Nephron progenitor cell (in vitro differentiated cells): ENCODE results near the gene ETAA1.

Source experiments
- DNase-seq: peaks from one replicate; pipeline ENCODE4 v3.0.0; 2021
- H3K27ac Mint-ChIP-seq: 2 replicates; pipeline ENCODE4 v1.8.0; 2021; ENCODE audit warnings: mild to moderate bottlenecking, moderate library complexity, mixed read lengths
- H3K27me3 Mint-ChIP-seq: 2 replicates; pipeline ENCODE4 v1.8.0; 2021; ENCODE audit warnings: mild to moderate bottlenecking, low read depth, mixed read lengths; ENCODE audit not compliant: poor library complexity
- H3K36me3 Mint-ChIP-seq: 2 replicates; pipeline ENCODE4 v1.8.0; 2021; ENCODE audit warnings: low read depth, mixed read lengths
- H3K4me1 Mint-ChIP-seq: 2 replicates; pipeline ENCODE4 v1.8.0; 2021; ENCODE audit warnings: mixed read lengths
- H3K4me3 Mint-ChIP-seq: 2 replicates; pipeline ENCODE4 v1.8.0; 2021; ENCODE audit warnings: mild to moderate bottlenecking, moderate library complexity, mixed read lengths
- H3K9me3 Mint-ChIP-seq: 2 replicates; pipeline ENCODE4 v1.8.0; 2021; ENCODE audit warnings: mild to moderate bottlenecking, moderate library complexity, mixed read lengths
- TF ChIP-seq, protein P1 (sequence below): fragments of 200-600 bp; sonication (generic); IDR thresholded peaks from 2 replicates; pipeline ENCODE4 v1.5.0; 2021; ENCODE audit warnings: antibody characterized with exemption

Gene ETAA1

GRCh38 chr2:67393237-67393636, 3.9 kb upstream of the ETAA1 start:
- Mint-ChIP-seq H3K27me3 (peaks cover 3% of the 10 kb centered on the region), H3K4me3 (no peak overlapping the region), H3K9me3 (no peaks in the 10 kb centered on the region), H3K4me1 (peaks cover 11% of the 10 kb centered on the region), H3K36me3 (no peaks in the 10 kb centered on the region), H3K27ac (no peak overlapping the region)
- no peak for DNase-seq
- TF ChIP-seq, protein P1, sequence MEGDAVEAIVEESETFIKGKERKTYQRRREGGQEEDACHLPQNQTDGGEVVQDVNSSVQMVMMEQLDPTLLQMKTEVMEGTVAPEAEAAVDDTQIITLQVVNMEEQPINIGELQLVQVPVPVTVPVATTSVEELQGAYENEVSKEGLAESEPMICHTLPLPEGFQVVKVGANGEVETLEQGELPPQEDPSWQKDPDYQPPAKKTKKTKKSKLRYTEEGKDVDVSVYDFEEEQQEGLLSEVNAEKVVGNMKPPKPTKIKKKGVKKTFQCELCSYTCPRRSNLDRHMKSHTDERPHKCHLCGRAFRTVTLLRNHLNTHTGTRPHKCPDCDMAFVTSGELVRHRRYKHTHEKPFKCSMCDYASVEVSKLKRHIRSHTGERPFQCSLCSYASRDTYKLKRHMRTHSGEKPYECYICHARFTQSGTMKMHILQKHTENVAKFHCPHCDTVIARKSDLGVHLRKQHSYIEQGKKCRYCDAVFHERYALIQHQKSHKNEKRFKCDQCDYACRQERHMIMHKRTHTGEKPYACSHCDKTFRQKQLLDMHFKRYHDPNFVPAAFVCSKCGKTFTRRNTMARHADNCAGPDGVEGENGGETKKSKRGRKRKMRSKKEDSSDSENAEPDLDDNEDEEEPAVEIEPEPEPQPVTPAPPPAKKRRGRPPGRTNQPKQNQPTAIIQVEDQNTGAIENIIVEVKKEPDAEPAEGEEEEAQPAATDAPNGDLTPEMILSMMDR, result no peak

DNA sequence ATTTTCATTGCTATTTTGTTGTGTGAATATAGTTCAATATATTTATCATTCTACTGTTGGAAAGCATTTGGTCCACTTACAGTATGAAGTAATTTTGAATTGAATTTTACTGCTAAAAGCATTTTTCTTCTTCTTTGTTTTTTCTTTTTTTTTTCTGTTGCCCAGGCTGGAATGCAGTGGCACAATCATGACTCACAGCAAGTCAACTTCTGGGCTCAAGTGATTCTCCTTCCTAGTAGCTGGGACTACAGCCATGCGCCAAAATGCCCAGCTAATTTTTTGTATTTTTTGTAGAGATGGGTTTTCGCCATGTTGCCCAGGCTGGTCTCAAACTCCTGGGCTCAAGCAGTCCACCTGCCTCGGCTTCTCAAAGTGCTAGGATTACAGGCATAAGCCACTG, 2.4 kb upstream of the ETAA1 start:
- no peak for DNase-seq
- TF ChIP-seq, protein P1, result no peak
- peaks cover 21% of the 10 kb centered on the region for H3K4me1 Mint-ChIP-seq
- H3K4me3 Mint-ChIP-seq, result no peak overlapping the region
- H3K36me3 Mint-ChIP-seq, result peaks cover 1% of the 10 kb centered on the region
- H3K27ac Mint-ChIP-seq, result no peak overlapping the region
- H3K9me3 Mint-ChIP-seq, result no peaks in the 10 kb centered on the region
- peaks cover 3% of the 10 kb centered on the region for H3K27me3 Mint-ChIP-seq

- H3K4me1 Mint-ChIP-seq, result peaks cover 33% of the 10 kb centered on the region
- no peak for DNase-seq
- TF ChIP-seq, protein P1, result no peak
- no peak overlapping the region for H3K27ac Mint-ChIP-seq
- peaks cover 24% of the 10 kb centered on the region for H3K36me3 Mint-ChIP-seq
- peak overlapping the region; percentile 99 for H3K4me3 Mint-ChIP-seq
- no peaks in the 10 kb centered on the region for H3K9me3 Mint-ChIP-seq
- no peaks in the 10 kb centered on the region for H3K27me3 Mint-ChIP-seq
These were observed 2.0 kb downstream of the ETAA1 start for GRCh38 chr2:67399144-67399543.

GRCh38 chr2:67399831-67400489, 2.8 kb downstream of the ETAA1 start:
- Mint-ChIP-seq H3K27me3 (no peaks in the 10 kb centered on the region), H3K4me3 (peak overlapping the region; percentile 67), H3K4me1 (peaks cover 33% of the 10 kb centered on the region), H3K9me3 (no peaks in the 10 kb centered on the region), H3K36me3 (peaks cover 32% of the 10 kb centered on the region), H3K27ac (no peak overlapping the region)
- no peak for DNase-seq
- TF ChIP-seq, protein P1, result no peak

- Mint-ChIP-seq H3K9me3 (no peaks in the 10 kb centered on the region), H3K4me1 (peaks cover 37% of the 10 kb centered on the region), H3K4me3 (no peak overlapping the region), H3K36me3 (peaks cover 40% of the 10 kb centered on the region), H3K27ac (no peak overlapping the region), H3K27me3 (no peaks in the 10 kb centered on the region)
- no peak for DNase-seq
- TF ChIP-seq, protein P1, result no peak
These were observed 3.7 kb downstream of the ETAA1 start for GRCh38 chr2:67400560-67401485.
